Neural progenitor cell (in vitro differentiated cells): ENCODE results near the gene SURF2.

ENCODE experiments used
- CTCF ChIP-seq: fragments of 200-600 bp; sonication (generic); IDR thresholded peaks from 2 replicates; pipeline ENCODE4 v1.5.1; 2017; ENCODE audit warnings: antibody characterized with exemption, mild to moderate bottlenecking
- EZH2phosphoT487 ChIP-seq: fragments of 200-600 bp; sonication (generic); IDR thresholded peaks from 2 replicates; pipeline ENCODE4 v1.6.1; 2017; ENCODE audit warnings: antibody characterized with exemption

- TF ChIP-seq EZH2phosphoT487 (no peak), CTCF (no peak)
Measured at GRCh38 chr9:133367778-133368177, 11.4 kb downstream of the SURF2 start.
